ENCODE measurements around the gene INTS13. TPM values are rescaled to one million over a fixed set of nuclear protein-coding genes. Genes with fewer than 3 reads are reported as not detected.
A peak's percentile ranks its signal among the peaks of the same experiment; 100 is the strongest.

Gene INTS13
- total and polyA plus RNA-seq, 12 donors, result 14.1 to 22.2 (median 18.2) TPM

- H3K27ac ChIP-seq, result peak overlapping the region in 1 of 10 donors; percentile 2
These were observed 63.1 kb downstream of the INTS13 start for GRCh38 chr12:26874501-26875296.

GRCh38 chr12:26872625-26873024, 65.2 kb downstream of the INTS13 start:
- Histone ChIP-seq H3K9me3 (peaks cover 0 to 3% (median 0%) of the 10 kb centered on the region in 11 donors), H3K36me3 (no peaks in the 10 kb centered on the region), H3K4me3 (no peak overlapping the region), H3K27me3 (no peaks in the 10 kb centered on the region), H3K4me1 (peaks cover 0 to 42% (median 28%) of the 10 kb centered on the region in 9 donors), H3K27ac (no peak overlapping the region)
- 82 to 92% methylated on average over 1 of the region's 1 CpG for WGBS, 2 donors
- no peak for ATAC-seq
- no peak for TF ChIP-seq CTCF (IDR thresholded peaks at IDR 0.05)
- intact Hi-C loops (cut with DNase I), result no loop called here
- no peak for DNase-seq

More at GRCh38 chr12:26874501-26875296, 63.1 kb downstream of the INTS13 start:
- no peaks in the 10 kb centered on the region for H3K27me3 ChIP-seq
- TF ChIP-seq CTCF (IDR thresholded peaks at IDR 0.05), result no peak
- intact Hi-C loops (cut with DNase I), result no loop called here
- ATAC-seq (peak in 2 of 8 donors; percentile 9 to 22), DNase-seq (no peak)
- 66 to 72% methylated on average over 7 of the region's 7 CpGs for WGBS, 2 donors
- H3K4me3 ChIP-seq, result no peak overlapping the region
- no peaks in the 10 kb centered on the region for H3K36me3 ChIP-seq
- peaks cover 0 to 5% (median 0%) of the 10 kb centered on the region in 11 donors for H3K9me3 ChIP-seq
- H3K4me1 ChIP-seq, result peaks cover 0 to 57% (median 42%) of the 10 kb centered on the region in 9 donors

- no peak overlapping the region for H3K27ac ChIP-seq
- DNase-seq, result no peak
- H3K4me1 ChIP-seq, result peaks cover 0 to 46% (median 26%) of the 10 kb centered on the region in 9 donors
- no peak for ATAC-seq
- no peak for TF ChIP-seq CTCF (IDR thresholded peaks at IDR 0.05)
- WGBS, 2 donors, result 67 to 73% methylated on average over 2 of the region's 2 CpGs
- H3K9me3 ChIP-seq, result no peaks in the 10 kb centered on the region
- intact Hi-C loops (cut with DNase I), result no loop called here
- H3K36me3 ChIP-seq, result no peaks in the 10 kb centered on the region
- no peak overlapping the region for H3K4me3 ChIP-seq
- H3K27me3 ChIP-seq, result no peaks in the 10 kb centered on the region
These were observed 65.8 kb downstream of the INTS13 start for GRCh38 chr12:26871985-26872384.

- intact Hi-C loops (cut with DNase I), result no loop called here
- peak overlapping the region in 8 of 10 donors; percentile 1 to 51 (median 30) for H3K27ac ChIP-seq
- TF ChIP-seq CTCF (IDR thresholded peaks at IDR 0.05), result no peak
- H3K36me3 ChIP-seq, result no peaks in the 10 kb centered on the region
- H3K4me1 ChIP-seq, result peaks cover 0 to 49% (median 26%) of the 10 kb centered on the region in 9 donors
- no peaks in the 10 kb centered on the region for H3K27me3 ChIP-seq
- DNase-seq (peak; percentile 14 to 49), ATAC-seq (peak in 7 of 8 donors; percentile 36 to 74 (median 61))
- 16% methylated on average over 11 of the region's 11 CpGs for whole genome bisulfite sequencing, 2 donors
- H3K4me3 ChIP-seq, result no peak overlapping the region
- H3K9me3 ChIP-seq, result no peaks in the 10 kb centered on the region
These were observed 67.0 kb downstream of the INTS13 start for GRCh38 chr12:26870491-26871419.

All from heart right ventricle (tissue), 16 donors.